ENCODE data around the gene SPOPL. TPM values are rescaled to one million over a fixed set of nuclear protein-coding genes. Genes with fewer than 3 reads are reported as not detected.

Gene SPOPL
- total RNA-seq, 1 donor: 56.1 TPM

DNA sequence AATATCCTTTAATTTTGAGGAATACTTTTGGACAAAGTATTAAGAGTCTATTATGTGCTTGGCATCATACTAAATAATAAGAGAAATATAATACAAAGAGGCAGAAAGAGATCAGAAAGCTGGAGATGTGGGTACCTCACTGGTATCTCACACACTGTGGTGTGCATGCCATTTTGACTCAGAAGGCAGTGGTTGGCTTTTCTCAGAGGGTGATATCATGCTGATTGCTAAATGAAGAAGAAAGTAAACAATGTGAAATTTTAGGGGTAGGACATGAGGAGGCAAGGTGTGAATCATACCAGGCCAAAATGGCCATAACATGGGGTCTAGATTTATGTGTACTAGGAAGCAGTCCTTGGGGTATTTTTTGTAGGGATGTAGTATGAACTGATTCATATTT is 16.6 kb upstream of the SPOPL start:
- Histone ChIP-seq H3K4me1 (ENCODE audit: insufficient read depth, low read length) (no peaks in the 10 kb centered on the region), H3K9me3 (ENCODE audit: low read depth, low read length) (no peaks in the 10 kb centered on the region), H3K27me3 (ENCODE audit: insufficient read depth, low read length) (no peaks in the 10 kb centered on the region), H3K4me3 (ENCODE audit: low read length) (no peak overlapping the region)

DNA sequence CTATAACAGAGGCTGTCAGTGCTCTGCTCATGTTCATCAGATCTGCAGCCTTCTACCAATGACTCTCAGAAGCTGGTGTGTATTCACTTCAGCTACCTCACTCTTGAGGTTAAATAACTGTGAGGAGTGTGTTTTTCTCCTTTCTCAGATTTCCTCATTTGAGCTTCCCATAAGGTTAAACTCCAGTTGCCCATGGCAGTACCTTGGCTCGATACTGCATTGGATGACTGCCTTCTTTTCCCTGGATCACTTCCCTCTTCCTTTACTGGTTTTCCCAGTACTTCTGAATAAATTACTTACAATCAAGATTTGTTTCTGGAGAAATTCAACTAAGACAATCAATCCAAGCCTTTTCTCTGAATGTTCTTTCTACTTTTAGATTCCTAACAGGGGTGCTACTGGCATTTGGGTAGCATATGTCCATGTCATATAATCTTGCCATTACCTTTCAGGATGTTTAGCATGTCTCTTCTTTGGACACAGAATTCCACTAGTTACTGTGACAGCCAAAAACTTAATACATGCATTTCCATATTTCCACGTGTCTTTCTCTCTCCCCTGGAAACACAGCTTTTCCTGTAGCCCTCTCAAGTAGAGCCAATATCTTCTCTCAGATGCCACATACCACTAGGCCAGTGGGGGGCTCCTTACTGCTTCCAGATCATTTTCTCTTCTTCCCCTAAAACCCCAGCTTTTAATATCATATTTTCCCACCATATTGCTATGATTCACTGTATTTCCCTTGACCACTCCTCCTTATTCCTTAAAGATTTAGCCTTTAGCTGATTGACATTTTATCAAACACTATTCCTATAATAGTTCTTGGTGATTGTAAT is 15.0 kb upstream of the SPOPL start:
- H3K9me3 ChIP-seq (ENCODE audit: low read depth, low read length): no peaks in the 10 kb centered on the region
- H3K27me3 ChIP-seq (ENCODE audit: insufficient read depth, low read length): no peaks in the 10 kb centered on the region
- H3K4me3 ChIP-seq (ENCODE audit: low read length): no peak overlapping the region
- no peaks in the 10 kb centered on the region for H3K4me1 ChIP-seq (ENCODE audit: insufficient read depth, low read length)

DNA sequence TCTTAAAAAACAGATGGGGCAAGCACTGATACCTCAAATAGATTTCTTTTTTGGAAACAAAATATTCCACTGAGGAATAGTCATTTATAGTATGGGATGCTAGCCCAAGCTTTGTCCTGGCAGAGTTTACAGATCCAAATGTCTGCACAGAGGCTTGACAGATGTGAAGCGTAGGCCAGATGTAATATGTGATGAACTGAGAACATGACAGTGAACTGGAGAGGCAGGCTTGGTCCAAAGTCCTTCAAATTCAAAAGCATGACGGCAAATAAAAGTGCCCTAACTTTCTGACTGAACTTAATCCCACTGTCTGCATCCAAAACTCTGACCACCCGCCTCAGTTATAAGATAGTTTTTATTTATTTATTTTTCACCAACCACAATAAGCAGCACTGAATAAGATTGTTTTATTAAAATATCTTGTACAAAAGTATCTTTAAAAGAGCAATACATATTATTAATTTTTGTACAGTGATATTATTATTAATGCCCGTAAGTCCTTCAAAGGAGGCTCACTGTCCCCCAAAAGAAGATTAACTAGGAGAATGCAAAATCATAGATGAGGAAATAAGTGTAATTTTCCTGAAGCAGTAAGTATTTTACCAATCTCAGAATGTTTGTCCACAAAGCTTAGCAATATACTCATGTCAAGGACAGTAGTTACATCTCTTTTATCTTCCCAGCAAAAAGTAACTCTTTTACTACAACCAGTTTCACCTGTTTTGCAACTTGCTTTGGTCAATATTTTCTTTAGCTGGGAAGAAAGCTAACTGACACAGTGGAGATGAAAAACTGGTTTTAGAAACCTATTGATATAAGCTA is 10.7 kb upstream of the SPOPL start:
- H3K9me3 ChIP-seq (ENCODE audit: low read depth, low read length): no peaks in the 10 kb centered on the region
- H3K27me3 ChIP-seq (ENCODE audit: insufficient read depth, low read length): no peaks in the 10 kb centered on the region
- no peaks in the 10 kb centered on the region for H3K4me1 ChIP-seq (ENCODE audit: insufficient read depth, low read length)
- H3K4me3 ChIP-seq (ENCODE audit: low read length): no peak overlapping the region

DNA sequence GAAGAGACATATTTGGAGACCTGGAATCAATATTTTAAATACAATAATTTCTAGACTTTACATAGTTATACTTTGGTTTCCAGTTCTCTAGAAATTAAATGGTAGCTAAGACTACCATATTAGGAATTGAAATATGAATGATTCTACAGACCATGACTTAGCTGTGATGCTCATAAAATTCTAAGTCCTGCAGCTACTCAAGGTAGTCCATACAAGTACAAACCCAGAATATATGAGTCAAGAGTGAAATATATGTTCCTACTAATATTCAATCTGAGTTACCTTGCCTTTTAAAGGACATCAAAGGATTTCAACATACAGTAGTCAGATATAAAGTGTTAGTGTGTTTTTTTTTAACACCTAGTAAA is 10.1 kb upstream of the SPOPL start:
- no peaks in the 10 kb centered on the region for H3K9me3 ChIP-seq (ENCODE audit: low read depth, low read length)

DNA sequence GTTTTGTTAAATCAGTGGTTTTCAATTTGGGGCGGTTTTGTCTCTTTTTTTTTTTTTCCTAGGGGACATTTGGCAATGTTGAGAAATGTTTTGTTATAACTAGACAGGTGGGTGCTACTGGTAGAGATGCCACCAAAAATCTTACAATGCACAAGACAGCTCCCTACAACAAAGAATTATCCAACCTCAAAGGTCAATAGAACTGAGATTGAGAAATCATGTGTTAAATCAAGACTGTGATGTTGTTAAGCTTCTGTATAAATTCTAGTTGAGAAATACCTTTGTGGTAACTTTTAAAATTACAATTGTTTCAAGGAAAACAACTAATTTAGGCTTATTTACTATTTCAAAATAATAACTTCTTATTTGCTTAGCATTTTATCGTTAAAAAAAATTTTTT is 9.4 kb upstream of the SPOPL start:
- no peaks in the 10 kb centered on the region for H3K9me3 ChIP-seq (ENCODE audit: low read depth, low read length)
- no peak overlapping the region for H3K4me3 ChIP-seq (ENCODE audit: low read length)
- no peaks in the 10 kb centered on the region for H3K27me3 ChIP-seq (ENCODE audit: insufficient read depth, low read length)
- H3K4me1 ChIP-seq (ENCODE audit: insufficient read depth, low read length): no peaks in the 10 kb centered on the region

More for the DNA sequence above, 10.1 kb upstream of the SPOPL start:
- no peaks in the 10 kb centered on the region for H3K4me1 ChIP-seq (ENCODE audit: insufficient read depth, low read length)
- H3K27me3 ChIP-seq (ENCODE audit: insufficient read depth, low read length): no peaks in the 10 kb centered on the region
- no peak overlapping the region for H3K4me3 ChIP-seq (ENCODE audit: low read length)

DNA sequence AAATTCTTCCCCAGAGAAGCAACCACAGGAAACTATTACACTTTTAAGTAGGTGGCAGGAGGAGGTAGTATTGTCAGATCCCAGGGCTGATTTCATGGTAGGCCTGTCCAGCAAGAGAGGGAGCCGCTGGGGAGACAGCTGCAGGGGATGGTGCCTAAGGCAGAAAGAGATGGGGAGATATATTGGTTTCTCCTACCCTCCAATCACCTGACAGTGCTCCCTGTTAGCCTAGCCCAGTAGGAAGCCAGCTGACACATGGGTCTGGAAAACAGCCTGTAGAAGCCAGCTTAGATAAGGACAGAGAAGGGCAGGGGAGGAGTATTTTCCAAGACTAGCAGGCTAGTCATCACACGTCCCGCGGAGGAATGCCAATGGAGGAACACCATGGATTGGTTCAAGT is 8.2 kb upstream of the SPOPL start:
- no peaks in the 10 kb centered on the region for H3K9me3 ChIP-seq (ENCODE audit: low read depth, low read length)
- H3K4me1 ChIP-seq (ENCODE audit: insufficient read depth, low read length): no peaks in the 10 kb centered on the region
- H3K27me3 ChIP-seq (ENCODE audit: insufficient read depth, low read length): no peaks in the 10 kb centered on the region
- no peak overlapping the region for H3K4me3 ChIP-seq (ENCODE audit: low read length)

DNA sequence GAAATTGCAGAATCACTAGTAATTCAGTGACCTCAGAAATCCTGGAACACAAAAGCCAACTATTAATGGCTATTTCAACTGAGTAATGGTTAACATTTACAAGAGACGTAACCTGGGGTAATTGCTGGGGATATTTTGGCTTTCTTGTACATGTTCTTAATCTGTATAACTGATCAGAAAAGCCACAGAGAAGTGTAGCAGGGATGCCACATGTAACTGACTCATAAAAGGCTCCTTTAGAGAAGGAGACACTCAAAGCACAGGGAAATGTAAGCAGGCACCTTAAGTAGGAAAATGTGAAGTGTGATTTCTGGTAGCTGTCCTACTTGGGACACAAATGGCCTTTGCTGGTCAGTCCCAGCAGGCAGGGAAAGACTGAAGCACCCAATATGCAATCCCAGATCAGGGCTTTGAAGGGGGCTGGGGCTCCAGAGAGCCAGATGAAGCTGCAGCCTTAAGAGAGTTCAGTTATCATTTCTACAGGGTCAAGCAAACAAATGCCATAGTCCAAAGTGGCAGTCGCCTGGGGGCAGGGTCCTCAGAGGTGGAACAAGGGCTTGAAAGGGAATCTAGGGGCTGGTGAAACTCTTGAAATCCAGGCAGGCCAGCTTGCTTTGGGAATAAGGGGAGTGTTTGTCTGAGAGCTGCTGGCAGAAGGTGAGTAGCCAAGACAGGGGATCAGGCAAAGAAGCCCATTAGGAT is 7.2 kb upstream of the SPOPL start:
- no peaks in the 10 kb centered on the region for H3K27me3 ChIP-seq (ENCODE audit: insufficient read depth, low read length)

DNA sequence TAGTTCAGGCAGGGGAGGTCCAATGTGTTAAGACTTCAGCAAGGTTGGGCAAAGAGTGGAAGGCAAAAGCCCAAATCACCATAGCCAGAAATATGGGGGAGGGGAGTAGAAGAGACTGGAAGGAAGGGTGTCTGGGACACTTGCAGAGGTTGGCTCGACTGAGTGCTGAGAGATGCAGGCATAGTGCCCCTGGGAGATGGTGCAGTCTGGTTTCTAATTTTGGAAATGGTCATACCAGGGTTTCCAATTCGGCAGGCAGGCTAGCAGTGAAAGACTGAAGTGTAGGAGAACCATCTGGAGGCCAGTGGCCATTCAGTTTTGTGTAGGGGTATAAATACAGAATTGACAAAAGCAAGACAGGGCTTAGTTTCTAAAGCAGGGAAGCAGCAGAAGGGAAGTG is 6.2 kb upstream of the SPOPL start:
- H3K4me1 ChIP-seq (ENCODE audit: insufficient read depth, low read length): peaks cover 12% of the 10 kb centered on the region
- H3K27me3 ChIP-seq (ENCODE audit: insufficient read depth, low read length): no peaks in the 10 kb centered on the region
- no peak overlapping the region for H3K4me3 ChIP-seq (ENCODE audit: low read length)
- H3K9me3 ChIP-seq (ENCODE audit: low read depth, low read length): no peaks in the 10 kb centered on the region

More for the DNA sequence above, 7.2 kb upstream of the SPOPL start:
- Histone ChIP-seq H3K4me3 (ENCODE audit: low read length) (no peak overlapping the region), H3K9me3 (ENCODE audit: low read depth, low read length) (no peaks in the 10 kb centered on the region), H3K4me1 (ENCODE audit: insufficient read depth, low read length) (peaks cover 3% of the 10 kb centered on the region)

DNA sequence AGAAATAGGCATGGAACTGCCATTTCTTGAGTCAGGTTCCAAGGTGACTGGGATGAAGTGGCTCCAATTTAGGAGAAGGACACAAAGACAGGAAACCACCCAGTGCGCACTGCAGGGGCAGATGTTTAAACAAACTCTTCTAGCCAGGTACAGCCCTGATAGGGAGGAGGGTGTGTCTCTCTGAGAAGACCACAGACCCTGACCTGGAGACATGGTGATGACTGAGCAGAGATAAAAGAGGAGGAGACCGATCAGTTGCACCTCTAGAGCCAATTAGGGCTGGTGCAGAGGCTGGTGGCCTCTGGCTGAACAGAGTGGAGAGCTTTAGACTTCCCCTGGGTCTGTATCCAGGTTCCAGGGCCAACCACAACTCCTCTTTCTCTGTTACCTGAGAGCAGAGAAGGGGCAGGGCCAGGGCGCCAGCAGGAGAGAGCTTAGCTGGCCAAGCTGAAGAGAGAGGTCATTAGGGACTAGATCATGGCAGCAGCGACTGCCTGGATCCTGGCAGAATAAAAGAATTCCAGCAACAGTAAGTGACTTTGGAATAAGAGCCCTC is 5.4 kb upstream of the SPOPL start:
- Histone ChIP-seq H3K9me3 (ENCODE audit: low read depth, low read length) (no peaks in the 10 kb centered on the region), H3K27me3 (ENCODE audit: insufficient read depth, low read length) (no peaks in the 10 kb centered on the region), H3K4me3 (ENCODE audit: low read length) (no peak overlapping the region), H3K4me1 (ENCODE audit: insufficient read depth, low read length) (peaks cover 20% of the 10 kb centered on the region)

DNA sequence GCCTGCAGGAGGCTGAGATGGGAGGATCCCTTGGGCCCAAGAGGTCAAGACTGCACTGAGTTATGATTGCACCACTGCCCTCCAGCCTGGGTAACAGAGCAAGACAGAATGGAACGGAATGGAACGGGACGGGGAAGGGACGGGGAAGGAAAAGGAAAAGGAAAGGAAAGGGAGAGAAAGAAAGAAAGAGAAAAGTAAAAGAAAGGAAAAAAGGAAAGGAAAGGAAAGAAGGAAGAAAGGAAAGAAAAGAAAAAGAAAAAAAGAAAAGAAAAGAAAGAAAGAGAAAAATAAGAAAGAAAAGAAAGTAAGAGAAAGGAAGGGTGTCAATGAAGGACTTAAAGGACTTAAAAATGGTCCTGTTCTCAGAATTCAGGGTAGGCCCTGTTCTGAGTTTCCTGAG is 4.3 kb upstream of the SPOPL start:
- Histone ChIP-seq H3K9me3 (ENCODE audit: low read depth, low read length) (no peaks in the 10 kb centered on the region), H3K4me1 (ENCODE audit: insufficient read depth, low read length) (peaks cover 22% of the 10 kb centered on the region), H3K27me3 (ENCODE audit: insufficient read depth, low read length) (no peaks in the 10 kb centered on the region), H3K4me3 (ENCODE audit: low read length) (no peak overlapping the region)

DNA sequence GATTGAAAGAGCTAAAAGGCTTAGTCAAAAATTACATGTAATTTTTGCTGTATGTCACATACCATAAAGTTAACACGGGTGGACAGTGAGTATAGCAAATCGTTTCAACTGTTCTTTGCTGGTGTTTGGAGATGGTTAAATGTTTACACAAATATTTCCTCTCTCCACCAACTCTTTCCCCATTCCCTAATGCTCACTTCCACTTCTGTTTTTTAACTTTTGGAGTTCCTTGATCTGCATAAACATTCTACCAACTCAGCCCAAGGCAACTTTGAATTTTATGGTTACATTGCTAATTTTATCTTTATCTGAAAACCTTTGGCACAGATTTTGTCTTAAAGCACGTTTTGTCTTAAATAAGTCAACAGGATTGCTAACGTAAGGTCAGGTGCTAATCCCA is 1.9 kb upstream of the SPOPL start:
- H3K9me3 ChIP-seq (ENCODE audit: low read depth, low read length): no peaks in the 10 kb centered on the region
- H3K27me3 ChIP-seq (ENCODE audit: insufficient read depth, low read length): no peaks in the 10 kb centered on the region
- H3K4me3 ChIP-seq (ENCODE audit: low read length): no peak overlapping the region
- peaks cover 29% of the 10 kb centered on the region for H3K4me1 ChIP-seq (ENCODE audit: insufficient read depth, low read length)

DNA sequence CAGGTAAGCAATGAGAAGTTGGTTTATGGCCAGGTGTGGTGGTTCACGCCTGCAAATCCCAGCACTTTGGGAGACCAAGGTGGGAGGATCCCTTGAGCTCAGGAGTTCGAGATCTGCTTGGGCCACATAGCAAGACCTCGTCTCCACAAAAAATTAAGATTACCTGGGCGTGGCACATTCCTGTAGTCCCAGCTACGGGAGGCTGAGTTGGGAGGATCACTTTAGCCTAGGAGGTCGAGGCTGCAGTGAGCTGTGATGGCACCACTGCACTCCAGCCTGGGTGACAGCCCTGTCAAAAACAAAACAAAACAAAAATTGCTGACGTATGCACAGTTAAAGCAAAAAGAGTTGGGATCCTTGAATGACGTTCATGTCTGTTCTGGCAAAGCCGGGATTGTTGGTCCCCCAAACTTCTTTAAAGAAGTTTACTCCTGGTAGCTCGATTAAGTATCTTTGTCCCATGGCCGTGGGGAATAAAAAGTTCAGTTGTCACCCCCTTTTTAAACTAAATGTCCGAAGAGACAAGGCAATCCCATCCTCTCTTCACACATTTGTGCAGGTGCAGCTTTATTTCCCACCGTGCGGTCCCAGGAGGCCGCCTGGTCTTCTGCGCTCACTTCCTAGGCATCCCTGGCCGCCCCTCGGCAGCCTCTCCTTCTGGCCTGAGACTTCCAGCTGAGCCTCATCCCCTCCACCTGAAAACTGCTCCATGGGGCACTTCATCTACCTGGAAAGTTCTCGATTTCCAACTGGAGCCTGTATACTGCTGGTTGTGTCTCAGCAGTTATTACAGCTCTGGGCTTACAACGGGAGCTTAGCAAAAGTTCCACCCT is 762 bp upstream of the SPOPL start:
- peaks cover 37% of the 10 kb centered on the region for H3K4me1 ChIP-seq (ENCODE audit: insufficient read depth, low read length)
- H3K4me3 ChIP-seq (ENCODE audit: low read length): peak overlapping the region; percentile 80
- no peaks in the 10 kb centered on the region for H3K27me3 ChIP-seq (ENCODE audit: insufficient read depth, low read length)
- H3K9me3 ChIP-seq (ENCODE audit: low read depth, low read length): no peaks in the 10 kb centered on the region

DNA sequence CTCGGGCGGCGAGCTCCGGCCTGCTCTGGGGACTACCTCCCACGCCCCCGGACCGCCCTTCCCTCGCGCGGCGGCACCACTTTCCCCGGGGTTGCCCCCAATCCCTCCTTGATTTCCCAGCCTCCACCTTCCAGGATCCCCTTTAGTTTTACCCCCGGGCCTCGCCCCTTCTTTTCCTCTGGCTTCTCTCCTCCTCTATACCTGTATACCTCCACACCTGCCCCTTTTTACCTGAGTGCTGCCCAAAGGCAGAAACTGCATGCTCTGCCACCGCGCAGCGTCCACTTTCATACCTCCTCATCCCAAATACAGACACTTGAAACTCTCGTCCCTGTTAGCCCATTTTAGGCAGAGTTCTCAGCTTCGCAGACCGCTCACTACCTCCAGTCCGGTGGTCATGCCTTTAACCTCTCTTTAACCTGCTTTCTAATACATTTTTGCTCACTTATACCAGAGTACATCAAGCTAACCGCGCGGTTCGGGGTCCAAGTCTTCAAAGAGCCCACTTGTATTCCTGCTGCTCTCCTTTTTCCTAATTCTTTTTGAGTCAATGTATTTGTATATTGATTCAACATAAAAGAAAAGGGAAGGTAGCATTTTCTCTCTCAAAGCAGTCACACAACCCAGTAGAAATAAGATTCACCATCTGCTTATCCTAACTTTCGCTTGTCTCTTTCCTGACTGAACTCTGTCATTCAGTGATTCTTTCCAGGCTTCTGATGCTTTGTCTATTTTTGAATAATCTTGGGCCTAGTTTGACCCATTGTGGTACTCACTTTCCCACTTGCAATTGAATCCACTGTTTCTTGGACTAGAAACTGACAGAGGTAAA is 901 bp downstream of the SPOPL start:
- Histone ChIP-seq H3K4me1 (ENCODE audit: insufficient read depth, low read length) (peaks cover 51% of the 10 kb centered on the region), H3K9me3 (ENCODE audit: low read depth, low read length) (no peaks in the 10 kb centered on the region), H3K4me3 (ENCODE audit: low read length) (peak overlapping the region; percentile 80), H3K27me3 (ENCODE audit: insufficient read depth, low read length) (no peaks in the 10 kb centered on the region)

DNA sequence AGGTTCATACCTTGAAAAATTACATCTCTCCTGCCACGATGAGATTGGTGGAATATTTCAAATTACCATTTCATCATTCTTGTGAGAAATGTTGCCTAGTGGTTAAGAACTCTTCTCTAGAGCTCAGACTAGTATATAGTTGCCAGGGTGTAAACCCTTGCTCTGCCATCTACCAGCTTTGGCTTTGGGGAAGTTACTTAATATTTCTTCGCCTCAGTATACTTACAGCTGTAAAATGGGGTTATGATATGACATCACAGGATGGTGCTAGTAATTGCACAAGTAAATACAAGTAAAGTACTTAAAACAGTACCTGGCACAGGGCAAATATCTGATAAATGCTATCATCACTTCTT is 1.5 kb downstream of the SPOPL start:
- H3K4me1 ChIP-seq (ENCODE audit: insufficient read depth, low read length): peaks cover 51% of the 10 kb centered on the region
- no peaks in the 10 kb centered on the region for H3K27me3 ChIP-seq (ENCODE audit: insufficient read depth, low read length)
- no peaks in the 10 kb centered on the region for H3K9me3 ChIP-seq (ENCODE audit: low read depth, low read length)
- peak overlapping the region; percentile 80 for H3K4me3 ChIP-seq (ENCODE audit: low read length)

Measured in mononuclear cell (primary cell).